HG02763 (cell line): ENCODE results near the gene MED7.
A peak's percentile ranks its signal among the peaks of the same experiment; 100 is the strongest.
"Not testable (repeated sequence)": the region's sequence is repeated elsewhere in the genome, so short reads cannot be mapped to it uniquely, and the experiment has no call there.

Experiments
- ATAC-seq: cut with Tn5 transposase; IDR thresholded peaks from one replicate; pipeline ENCODE4 v1.9.1; 2021; ENCODE audit warnings: mild to moderate bottlenecking, moderate library complexity; ENCODE audit not compliant: unreplicated experiment

Gene MED7, protein sequence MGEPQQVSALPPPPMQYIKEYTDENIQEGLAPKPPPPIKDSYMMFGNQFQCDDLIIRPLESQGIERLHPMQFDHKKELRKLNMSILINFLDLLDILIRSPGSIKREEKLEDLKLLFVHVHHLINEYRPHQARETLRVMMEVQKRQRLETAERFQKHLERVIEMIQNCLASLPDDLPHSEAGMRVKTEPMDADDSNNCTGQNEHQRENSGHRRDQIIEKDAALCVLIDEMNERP

DNA sequence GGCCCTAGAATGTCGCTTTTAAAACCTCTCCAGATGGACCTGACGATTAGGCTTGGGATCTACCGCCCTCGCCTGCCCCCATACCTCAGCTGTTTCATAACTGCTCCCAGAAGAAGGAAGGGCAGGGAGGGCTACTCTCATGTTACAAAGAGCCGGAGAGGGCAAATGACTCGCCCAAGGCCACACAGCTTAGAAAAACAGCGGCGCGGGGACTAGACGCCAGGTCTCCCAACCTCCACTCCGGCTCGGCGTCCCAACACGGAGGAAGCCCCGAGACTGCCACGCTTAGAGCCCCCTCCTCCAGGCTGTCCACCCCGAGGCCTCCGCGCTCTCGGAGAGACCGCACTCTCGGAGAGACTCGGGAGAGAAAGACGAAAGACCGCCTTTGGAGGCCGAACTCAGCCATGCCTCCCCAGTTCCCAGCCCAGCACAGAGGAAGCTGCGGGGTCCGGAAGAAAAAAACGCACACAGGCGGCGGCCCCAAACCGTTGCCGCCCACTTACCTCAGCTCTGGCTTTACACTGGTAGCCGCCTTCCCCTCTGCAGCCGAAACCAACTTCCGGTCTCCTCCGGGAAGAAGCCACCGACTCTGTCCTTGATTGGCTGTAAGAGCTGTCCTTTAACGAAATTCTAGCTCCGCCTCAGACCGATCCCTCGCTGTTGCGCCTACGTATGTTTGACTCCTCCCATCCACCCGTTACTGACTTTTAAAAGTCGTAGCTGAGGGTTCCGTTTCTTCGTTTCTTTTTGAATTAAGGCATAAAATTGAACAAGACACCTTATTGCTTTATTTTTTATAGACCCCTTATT, at the start of gene MED7:
Gene MED7, minus strand, starts transcription at position 549 of the 810 bp plus-strand sequence. CDS start 3,434 bp downstream, outside the sequence.
- peak; percentile 100 for ATAC-seq

DNA sequence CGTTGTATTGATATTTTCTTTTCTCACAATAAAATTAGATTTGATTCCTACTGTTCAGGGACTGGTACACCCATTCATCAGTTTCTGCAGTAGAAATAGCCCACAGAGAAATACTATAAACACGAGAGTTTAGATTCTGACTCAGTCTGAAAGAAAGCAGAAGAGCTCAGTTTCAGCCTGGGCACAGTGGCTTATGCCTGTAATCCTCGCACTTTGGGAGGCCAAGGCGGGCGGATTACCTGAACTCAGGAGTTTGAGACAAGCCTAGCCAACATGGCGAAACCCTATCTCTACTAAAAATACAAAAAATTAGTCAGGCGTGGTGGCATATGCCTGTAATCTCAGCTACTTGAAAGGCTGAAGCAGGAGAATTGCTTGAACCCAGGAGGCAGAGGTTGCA, 46.6 kb upstream of the MED7 start:
- peak; percentile 57 for ATAC-seq

DNA sequence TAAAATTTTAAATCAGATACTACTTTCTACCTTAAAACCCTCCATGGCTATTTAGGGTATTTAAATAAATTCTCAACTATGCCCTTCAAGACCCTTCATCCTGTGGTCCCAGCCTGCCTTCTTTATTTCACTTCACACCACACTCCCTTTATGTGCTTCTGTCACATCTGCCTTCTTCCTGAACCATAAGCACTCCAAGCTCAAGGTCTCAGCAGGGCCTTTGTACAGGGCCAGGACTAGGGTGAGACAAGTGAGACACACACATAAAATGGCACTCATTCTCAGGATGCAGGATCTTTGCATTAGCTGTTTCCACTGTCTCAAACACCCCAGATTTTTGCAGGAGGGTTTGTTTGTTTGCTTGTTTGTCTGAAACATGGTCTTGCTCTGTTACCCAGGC, 45.6 kb upstream of the MED7 start:
- ATAC-seq = no peak

DNA sequence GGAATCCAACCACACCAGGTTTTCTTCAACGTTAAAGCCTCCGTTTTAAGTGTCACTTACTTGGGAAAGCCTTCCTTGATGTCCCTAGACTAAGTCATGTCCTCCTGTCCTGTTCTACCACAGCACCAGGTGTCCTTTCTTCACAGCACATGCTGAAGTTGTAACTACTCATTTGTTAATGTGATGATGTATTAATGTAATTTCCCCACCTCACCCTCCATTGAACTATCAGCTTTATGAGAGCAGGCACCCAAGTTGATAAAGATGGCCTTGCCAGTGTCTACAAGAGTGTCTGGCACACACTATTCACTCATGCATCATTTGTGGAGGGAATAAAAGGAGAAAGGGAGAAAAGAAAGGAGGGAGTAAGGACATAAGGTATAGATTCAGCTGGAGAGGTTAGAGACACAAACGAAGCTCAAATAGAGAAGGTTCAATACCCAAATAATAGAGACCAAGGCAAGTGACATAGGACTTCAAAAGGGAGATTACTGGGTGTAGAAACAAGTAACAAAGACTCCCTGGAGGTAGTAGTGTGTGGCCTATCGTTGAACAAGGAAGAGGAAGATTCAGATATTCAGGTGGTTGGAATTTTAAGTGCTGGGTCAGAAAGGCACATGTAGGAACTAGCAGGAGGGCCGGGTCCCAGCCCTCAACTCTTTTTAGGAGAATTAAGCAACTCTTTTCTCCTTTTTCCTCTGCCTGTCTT, 44.5 kb upstream of the MED7 start:
- ATAC-seq = no peak

DNA sequence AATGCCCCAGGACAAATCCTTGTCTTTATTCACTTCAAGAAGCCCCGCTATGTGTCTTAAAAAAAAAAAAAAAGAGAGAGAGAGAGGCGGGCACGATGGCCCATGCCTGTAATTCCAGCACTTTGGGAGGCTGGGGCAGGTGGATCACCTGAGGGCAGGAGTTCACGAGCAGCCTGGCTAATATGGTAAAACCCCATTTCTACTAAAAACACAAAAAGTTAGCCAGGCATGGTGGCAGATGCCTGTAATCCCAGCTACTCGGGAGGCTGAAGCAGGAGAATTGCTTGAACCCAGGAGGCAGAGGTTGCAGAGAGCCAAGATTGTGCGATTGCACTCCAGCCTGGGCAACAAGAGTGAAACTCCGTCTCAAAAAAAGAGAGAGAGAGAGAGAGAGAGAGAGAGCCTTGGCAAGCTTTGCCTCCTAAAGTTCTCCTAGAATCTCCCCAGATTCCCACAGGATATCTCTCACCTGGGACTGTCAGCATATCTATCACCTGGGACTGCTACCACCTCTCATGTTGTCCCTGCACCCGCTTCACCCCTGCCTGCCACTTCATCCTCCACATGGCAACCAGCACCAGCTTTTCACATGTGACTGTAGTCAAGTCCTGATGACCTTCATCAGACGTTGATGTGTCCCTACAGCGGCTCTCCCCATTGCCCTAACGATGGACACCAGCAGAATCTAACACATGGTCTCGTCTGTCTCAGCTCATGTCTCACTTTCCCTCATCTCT, 43.8 kb upstream of the MED7 start:
- ATAC-seq = no peak

DNA sequence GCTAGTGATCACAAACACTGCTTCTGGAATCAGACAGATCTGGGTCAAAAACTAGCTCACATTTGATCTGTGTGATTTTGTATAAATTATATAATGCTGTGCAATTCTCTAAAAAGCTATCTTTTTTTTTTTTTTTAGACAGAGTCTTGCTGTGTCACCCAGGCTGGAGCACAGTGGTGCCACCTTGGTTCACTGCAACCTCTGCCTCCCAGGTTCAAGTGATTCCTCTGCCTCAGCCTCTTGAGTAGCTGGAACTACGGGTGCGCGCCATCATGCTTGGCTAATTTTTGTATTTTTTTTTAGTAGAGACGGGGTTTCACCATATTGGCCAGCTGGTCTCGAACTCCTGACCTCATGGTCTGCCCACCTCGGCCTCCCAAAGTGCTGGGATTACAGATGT, 42.5 kb upstream of the MED7 start:
- ATAC-seq = not testable (repeated sequence)

DNA sequence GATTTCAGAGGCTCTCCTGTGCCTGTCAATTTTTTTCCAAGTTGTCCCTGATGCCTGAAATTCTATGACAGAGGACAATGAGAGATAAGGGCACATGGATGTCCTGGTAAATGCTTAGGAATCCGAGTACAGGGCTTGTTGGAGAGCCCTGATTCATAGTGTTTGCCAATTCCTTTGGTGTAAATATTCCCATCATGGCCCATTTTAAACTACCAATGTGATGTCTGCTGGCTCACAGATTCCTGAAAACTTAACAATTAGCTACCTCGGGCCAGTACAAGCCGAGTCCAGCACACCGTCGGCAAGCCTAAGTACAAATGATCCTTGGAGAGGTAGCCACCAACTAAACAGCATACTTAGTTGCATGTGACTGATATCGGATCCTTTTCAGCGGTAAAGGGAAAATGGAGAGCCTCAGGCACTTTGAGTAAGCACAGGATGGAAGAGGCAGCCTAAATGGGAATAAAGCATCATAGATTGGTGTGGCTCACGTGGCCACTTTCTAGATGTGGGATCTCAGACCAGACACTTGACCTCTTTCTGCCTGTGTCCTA, 41.5 kb upstream of the MED7 start:
- no peak for ATAC-seq

DNA sequence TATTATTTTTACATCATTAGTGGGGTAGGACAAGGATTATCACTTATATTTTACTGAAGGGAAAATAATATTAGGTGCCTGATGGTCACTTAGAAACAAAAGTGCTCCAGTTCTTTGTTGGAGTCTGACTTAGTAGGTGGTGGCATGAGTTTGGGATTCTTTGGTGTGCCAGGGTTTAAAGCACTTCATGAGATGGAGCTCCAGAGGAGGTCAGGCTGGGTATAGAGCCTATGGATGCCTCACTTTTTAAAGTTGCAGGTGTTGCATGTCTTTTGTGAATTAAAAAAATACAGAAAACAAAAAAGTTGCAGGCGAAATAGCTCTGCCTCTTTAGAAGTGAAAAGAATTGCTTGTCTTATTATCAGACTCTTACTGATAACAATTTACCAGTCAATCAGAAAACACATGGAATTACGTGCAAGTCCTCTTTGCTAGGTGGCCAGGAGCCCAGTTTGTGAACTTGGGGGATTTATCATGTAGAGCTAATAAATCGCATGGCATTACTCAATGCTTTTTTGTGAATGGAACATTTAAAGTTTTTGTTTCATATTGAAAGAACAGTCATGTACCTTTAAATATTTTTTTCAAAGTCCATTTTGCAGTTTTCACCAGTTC, 39.6 kb upstream of the MED7 start:
- no peak for ATAC-seq

DNA sequence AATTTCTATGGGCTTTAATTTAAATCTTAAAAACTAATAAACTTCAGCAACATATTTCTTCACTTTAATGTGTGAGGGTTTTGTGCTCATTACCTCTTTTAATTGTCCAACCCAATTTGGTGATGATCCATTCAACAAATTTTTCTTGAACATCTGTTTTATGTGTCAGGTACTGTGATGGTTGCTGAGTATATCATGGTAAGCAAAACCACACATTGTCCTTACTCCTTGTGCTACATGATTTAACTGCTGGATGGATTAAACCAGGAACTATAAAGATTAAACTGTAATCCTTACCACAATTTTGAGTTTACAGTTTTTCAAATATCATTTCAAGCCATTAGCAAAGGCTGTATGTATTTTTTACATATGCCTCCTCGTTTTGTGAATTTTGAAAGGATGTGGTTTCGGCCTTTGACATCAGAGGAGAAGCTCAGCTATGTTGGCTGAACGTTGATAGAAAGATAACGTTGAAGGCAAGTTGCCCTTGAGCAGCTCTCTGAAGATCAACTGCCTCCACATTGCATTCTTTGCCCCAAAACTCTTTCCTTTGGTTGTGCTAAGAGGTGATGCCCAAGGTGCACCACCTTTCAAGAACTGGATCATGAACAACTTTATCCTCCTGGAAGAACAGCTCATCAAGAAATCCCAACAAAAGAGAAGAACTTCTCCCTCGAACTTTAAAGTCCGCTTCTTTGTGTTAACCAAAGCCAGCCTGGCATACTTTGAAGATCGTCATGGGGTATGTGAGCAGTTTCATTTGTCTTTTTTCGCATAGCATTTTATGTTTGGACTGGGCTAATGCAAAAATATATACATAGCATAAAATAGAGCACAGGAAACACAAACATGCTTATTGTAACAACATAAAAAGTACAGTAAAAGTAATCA, 38.0 kb upstream of the MED7 start, which contains the start of gene ITK:
Gene ITK, plus strand, starts transcription at position 467 of the 891 bp plus-strand sequence. Its CDS starts 138 bp downstream, at position 605.
- ATAC-seq = no peak

DNA sequence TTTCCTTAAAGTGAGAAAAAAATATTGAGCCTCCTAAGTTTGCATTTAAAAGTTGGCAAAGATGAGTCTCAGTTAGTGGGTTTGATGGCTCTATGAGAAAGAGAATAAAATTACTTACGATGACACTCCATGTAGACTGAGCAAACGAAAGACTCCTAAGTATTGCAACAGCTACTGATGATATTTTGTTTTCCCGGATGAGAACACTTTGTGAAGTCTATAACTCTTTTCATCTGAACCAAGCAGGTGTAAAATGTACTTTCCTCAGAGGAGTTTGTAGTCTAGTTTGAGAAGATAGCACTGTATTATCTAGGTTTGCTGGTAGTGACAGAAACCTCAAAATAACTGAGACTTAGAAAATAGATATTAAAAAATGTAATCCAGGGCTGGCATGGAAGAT, 36.3 kb upstream of the MED7 start:
- ATAC-seq = no peak

DNA sequence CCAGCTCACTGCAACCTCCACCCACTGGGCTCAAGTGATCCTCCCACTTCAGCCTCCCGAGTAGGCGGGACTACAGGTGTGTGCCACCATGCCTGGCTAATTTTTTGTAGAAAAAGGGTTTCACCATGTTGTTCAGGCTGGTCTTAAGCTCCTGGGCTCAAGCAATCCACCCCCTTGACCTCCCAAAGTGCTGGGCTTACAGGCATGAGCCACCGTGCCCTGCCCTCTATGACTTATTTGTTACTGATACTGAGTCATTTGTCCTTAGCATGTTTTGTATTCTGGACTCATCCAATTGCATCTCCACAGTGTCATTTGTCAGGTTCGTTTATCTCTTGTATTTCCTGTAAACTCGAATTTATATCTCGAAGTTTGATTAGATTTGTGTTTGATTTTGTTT, 35.3 kb upstream of the MED7 start:
- ATAC-seq = no peak

DNA sequence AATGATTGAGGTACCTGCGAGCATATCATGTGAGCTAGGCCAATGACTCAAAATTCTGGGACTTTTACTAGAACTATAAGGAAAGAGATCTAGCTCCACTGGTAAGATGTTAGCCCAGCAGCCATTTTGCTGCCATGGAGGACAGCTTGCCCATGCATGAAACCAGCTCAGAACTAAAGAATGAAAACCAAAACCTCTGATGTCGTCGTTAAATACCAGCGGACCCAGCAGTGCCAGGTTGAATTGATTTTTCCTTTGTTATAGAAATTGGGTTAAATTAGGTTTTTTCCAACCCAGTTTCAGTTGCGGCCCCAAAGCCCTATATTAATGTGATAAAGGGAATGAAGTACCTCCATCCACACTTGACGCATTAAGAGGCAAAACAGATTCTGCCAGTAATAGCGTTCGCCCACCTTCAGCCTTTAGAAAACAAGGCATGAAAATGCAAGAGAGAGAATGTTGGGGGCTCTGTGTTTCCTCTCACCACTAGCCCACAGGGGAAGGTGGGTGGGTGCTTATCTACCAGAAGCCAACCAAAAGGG, 32.5 kb upstream of the MED7 start:
- ATAC-seq = no peak

DNA sequence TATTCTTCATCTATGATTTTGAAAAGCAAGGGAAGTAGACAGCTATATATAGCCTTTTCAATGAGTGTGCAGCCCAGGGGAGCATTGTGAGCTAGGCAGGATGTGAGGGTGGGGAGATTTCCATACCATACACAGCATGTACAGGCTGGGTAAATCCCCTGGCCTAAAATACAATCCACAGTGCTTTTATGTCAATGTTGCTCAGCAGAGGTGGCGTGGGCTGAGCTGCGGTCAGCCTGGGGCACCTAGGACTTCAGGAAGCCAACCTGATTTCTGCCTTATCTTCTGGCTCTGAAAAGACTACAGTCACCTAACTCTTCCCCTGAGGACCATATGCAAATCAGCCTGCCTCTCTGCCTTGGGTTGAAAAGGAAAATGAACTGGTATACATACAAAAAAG, 29.7 kb upstream of the MED7 start:
- ATAC-seq = peak; percentile 99

DNA sequence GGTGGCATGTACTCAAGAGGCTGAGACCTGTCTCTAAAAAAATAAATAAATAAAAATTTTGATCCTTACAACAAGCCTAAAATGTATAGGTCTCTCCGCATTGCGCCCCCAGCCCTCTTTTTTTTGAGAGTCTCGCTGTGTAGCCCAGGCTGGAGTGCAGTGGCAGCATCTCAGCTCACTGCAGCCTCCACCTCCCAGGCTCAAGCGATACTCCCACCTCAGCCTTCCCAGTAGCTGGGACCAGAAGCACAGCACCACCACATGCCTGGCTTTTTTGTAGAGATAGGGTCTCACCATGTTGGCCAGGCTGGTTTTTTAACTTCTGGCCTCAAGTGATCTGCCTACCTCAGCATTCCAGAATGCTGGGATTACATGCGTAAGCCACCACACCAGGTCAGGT, 25.6 kb upstream of the MED7 start:
- no peak for ATAC-seq

DNA sequence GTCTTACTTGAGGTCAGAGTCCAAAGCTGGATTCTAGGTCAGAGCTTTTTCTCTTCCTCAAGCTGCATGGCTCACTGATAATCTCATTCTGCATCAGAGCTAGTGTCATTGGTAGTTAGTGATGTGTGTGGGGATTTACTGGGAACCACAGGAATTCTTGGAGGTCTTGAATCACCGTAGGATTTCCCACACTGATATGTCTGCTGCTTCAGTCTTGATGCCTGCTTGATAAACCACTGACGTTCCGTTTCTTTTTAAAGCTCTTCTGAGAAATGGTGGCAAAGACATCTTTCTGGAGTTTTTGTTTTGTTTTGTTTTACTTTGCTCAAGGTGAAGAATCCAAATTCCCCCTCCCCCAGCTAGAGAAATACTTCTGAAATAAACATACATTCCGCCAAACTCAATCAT, 24.6 kb upstream of the MED7 start:
- no peak for ATAC-seq

DNA sequence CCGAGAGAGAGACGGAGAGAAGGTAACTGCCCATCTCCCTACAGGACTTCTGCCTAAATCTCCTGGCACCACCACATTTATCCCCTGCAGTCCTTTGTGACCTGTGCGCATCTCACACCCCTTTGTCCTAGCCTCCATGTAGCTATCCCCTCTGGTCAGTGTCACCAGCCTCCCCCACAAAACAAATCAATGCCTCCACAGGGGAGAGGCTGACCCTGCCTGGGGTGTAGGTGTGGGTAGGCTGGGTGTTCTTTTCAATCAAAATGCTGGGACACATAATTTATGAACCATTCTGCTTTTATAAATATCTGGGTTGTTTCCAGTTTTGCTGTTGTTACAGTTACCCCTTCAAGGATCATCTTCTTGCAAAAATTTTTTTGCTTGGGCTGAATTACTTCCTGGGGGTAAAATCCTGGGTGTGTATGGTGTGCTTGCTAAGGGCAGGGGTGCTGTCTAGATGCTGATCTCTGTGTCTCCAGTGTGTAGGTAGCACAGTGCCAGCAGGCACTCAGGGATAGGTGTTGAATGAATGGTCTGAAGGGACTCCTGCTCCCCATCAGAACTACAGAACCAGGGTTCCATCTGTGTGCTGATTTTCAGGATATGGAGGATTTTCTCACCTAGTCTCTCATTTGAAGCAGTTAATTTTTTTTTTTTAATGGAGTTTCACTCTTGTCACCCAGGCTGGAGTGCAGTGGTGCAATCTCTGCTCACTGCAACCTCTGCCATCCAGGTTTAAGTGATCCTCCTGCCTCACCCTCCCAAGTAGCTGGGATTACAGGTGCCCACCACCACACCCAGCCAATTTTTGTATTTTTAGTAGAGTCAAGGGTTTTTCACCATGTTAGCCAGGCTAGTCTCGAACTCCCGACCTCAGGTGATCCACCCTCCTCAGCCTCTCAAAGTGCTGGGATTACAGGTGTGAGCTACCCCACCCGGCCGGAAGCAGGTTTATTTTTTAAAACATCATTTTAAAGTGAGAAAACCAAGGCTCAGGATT, 23.8 kb upstream of the MED7 start, which contains the start of gene GARIN3:
Gene GARIN3, minus strand, starts transcription at position 51 of the 1,000 bp plus-strand sequence. CDS start 96 bp downstream, outside the sequence.
- ATAC-seq = no peak

DNA sequence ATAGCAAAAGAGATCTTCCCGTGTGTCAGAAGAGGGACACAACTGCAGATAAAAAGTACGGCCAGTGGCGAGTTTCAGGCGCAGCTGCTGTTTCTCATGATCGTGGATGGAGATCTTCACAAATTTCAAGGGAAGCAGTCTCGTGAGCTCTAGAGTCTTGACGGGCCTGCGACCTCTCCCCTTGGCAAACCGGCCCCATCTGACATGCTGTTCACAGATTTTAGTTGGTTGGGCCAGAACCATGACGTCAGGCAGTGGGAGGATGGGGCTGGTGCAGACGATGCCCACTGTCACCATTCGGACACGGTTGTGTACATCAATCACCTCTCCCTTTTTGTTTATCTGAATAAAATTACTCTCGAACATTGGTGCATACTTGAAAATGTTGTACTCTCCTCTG, 23.0 kb upstream of the MED7 start:
- ATAC-seq = no peak

DNA sequence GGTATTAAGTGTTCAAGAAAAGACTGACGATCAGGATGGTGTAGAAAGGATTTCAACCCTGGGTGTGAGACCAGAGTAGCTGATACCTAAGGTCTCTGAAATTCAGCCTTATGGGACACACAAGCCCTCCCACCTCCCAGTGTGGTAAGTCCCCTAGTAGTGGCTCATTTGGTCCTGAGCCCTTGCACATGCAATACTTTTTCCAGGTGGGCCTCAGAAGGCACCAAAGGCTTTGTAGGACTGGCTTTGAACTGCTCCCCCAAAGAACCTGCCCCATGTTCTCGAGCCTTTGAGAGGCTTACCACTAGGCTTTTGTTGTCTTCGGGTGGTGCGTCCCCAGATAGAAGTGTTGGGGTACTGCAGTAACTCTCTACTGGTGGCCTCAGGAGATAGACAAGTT, 22.6 kb upstream of the MED7 start:
- no peak for ATAC-seq
